SK-N-MC (cell line): ENCODE measurements around the gene LLGL2.
"Not testable (repeated sequence)": the region's sequence is repeated elsewhere in the genome, so short reads cannot be mapped to it uniquely, and the experiment has no call there.

Source experiments
- DNase-seq: peaks from one replicate; pipeline ENCODE4 v3.0.0-alpha.2; 2011; ENCODE audit warnings: low read depth, low spot score
- H3K27ac ChIP-seq: fragments of 200-600 bp; sonication (generic); 2 replicates; pipeline ENCODE4 v1.5.1; 2016; ENCODE audit warnings: mixed run types
- H3K36me3 ChIP-seq: fragments of 200-600 bp; sonication (generic); 2 replicates; pipeline ENCODE4 v1.6.1; 2017; ENCODE audit warnings: antibody characterized with exemption, low read length, mixed read lengths; ENCODE audit not compliant: insufficient read depth
- H3K4me3 ChIP-seq: fragments of 200-600 bp; sonication (generic); 2 replicates; pipeline ENCODE4 v1.5.1; 2016
- H3K9ac ChIP-seq: fragments of 200-600 bp; sonication (generic); 2 replicates; pipeline ENCODE4 v1.8.0; 2017; ENCODE audit warnings: mixed run types, mixed read lengths; ENCODE audit not compliant: insufficient read length
- H3K9me3 ChIP-seq: fragments of 200-600 bp; sonication (generic); 2 replicates; pipeline ENCODE4 v1.6.1; 2017; ENCODE audit warnings: low read depth, mild to moderate bottlenecking, antibody characterized with exemption, low read length, moderate library complexity, mixed read lengths
- EZH2 ChIP-seq: fragments of 200-600 bp; sonication (generic); IDR thresholded peaks from one replicate; pipeline ENCODE4 v1.6.1; 2017; ENCODE audit warnings: antibody characterized with exemption
- FOXP2 ChIP-seq: optimal IDR thresholded peaks from 2 replicates; pipeline ENCODE3; 2011; ENCODE audit warnings: mild to moderate bottlenecking, moderate library complexity; ENCODE audit not compliant: insufficient read depth; ENCODE audit errors: extremely low read length, control extremely low read depth
- POLR2AphosphoS5 ChIP-seq: IDR thresholded peaks from 2 replicates; pipeline ENCODE4 v1.6.1; 2012; ENCODE audit warnings: mild to moderate bottlenecking, low read depth, low read length, borderline replicate concordance

LLGL2 gene, protein sequence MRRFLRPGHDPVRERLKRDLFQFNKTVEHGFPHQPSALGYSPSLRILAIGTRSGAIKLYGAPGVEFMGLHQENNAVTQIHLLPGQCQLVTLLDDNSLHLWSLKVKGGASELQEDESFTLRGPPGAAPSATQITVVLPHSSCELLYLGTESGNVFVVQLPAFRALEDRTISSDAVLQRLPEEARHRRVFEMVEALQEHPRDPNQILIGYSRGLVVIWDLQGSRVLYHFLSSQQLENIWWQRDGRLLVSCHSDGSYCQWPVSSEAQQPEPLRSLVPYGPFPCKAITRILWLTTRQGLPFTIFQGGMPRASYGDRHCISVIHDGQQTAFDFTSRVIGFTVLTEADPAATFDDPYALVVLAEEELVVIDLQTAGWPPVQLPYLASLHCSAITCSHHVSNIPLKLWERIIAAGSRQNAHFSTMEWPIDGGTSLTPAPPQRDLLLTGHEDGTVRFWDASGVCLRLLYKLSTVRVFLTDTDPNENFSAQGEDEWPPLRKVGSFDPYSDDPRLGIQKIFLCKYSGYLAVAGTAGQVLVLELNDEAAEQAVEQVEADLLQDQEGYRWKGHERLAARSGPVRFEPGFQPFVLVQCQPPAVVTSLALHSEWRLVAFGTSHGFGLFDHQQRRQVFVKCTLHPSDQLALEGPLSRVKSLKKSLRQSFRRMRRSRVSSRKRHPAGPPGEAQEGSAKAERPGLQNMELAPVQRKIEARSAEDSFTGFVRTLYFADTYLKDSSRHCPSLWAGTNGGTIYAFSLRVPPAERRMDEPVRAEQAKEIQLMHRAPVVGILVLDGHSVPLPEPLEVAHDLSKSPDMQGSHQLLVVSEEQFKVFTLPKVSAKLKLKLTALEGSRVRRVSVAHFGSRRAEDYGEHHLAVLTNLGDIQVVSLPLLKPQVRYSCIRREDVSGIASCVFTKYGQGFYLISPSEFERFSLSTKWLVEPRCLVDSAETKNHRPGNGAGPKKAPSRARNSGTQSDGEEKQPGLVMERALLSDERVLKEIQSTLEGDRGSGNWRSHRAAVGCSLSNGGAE

DNA sequence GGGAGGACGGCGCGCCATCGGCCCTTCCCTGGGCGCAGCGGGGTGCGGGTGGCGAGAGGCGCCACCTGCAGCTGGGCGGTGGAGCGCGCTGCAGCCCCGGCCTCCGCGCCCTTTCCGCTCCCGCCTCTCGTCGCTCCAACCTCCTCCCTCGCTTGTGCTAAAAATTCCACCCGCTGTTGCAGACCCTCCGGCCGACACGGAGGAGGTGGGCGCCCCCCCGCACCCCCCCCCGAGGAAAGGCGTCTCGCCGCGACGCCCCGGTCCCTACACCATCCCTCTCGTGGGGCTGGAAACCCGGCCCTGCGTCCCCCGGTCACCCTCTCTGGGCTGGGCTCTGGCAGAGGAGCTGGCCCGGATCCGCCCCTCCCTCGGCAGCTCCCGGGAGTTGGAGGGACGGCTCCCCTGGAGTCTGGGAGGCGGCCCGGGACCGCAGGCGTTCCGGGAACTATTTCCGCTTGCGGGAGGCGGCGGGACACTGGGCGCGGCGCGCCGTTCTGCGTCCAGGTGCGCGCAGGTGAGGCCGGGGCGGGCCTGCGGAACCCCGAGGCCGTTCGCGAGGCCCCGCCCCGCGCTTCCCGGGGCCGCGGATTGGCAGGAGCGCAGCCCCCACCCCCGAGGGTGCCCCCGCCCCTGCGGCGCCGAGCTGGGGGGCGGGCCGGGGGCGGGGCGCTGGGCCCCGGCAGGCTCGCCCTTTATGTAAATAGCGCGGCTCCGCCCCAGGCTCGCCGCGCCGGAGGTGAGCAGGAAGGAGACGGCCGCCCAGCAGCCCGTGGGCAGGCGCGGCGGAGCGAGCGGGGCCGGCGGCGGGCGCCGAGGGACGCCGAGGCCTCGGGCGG lies at the start of gene LLGL2:
LLGL2 (plus strand) TSS at position 728 of the 836 bp plus-strand sequence. CDS start 17,730 bp downstream, outside the sequence.
- no peak for DNase-seq
- Histone ChIP-seq H3K27ac (no peak within 1 kb of the TSS), H3K9ac (no peak within 1 kb of the TSS), H3K9me3 (no peaks in the 10 kb centered on the region), H3K4me3 (peak within 1 kb of the TSS; percentile 93), H3K36me3 (no peaks in the 10 kb centered on the region)
- TF ChIP-seq EZH2 (no peak), POLR2AphosphoS5 (no peak), FOXP2 (no peak)

DNA sequence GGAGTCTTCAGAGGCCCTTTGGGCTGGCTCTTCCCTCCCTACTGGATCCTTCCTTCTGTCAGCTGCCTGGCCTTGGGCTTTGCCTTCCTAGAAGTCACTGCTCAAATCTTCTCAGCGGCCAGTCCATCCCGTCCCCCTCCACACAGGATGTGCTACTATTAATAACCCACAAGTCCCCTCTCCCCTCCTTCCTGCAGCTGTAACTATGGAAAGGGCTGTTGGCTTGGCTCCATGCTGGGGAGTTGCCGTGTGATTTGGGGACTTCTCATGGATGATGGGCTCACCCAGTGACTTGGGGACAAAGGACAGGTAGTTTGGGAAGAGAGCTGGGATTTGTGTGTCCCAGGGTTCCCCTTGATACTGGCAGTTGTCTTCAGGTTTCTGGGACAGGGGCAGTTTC lies 49.6 kb upstream of the LLGL2 start:
- Histone ChIP-seq H3K36me3 (peaks cover 16% of the 10 kb centered on the region; the same call in 1 of the 2 replicates), H3K9me3 (no peaks in the 10 kb centered on the region), H3K9ac (no peak overlapping the region), H3K4me3 (no peak overlapping the region), H3K27ac (no peak overlapping the region)
- no peak for DNase-seq
- no peak for TF ChIP-seq POLR2AphosphoS5
- TF ChIP-seq EZH2 = no peak
- no peak for TF ChIP-seq FOXP2

DNA sequence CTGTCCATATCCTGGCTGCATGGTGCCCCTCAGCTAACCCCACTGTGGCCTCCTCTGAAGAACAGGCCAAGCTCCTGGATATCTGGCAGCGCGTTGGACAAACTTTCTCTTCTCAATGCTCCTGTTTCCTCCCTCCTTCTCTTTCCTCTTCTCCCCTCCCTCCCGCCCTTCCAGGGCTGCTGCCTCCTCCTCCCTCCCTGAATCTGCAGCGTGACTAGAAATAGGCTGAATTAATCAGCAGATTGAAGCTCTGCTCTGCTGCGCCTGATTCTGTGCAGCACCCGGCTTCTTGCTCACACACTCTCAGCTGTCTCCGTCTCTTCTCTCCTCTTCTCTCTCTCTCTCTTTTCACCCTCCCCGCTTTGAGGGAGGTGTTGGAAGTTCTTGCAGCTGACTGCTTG lies 49.2 kb upstream of the LLGL2 start:
- peaks cover 16% of the 10 kb centered on the region; the same call in 1 of the 2 replicates for H3K36me3 ChIP-seq
- TF ChIP-seq POLR2AphosphoS5 (no peak), EZH2 (no peak), FOXP2 (no peak)
- no peak for DNase-seq
- H3K27ac ChIP-seq = no peak overlapping the region
- no peak overlapping the region for H3K4me3 ChIP-seq
- H3K9ac ChIP-seq = no peak overlapping the region
- H3K9me3 ChIP-seq = no peaks in the 10 kb centered on the region

DNA sequence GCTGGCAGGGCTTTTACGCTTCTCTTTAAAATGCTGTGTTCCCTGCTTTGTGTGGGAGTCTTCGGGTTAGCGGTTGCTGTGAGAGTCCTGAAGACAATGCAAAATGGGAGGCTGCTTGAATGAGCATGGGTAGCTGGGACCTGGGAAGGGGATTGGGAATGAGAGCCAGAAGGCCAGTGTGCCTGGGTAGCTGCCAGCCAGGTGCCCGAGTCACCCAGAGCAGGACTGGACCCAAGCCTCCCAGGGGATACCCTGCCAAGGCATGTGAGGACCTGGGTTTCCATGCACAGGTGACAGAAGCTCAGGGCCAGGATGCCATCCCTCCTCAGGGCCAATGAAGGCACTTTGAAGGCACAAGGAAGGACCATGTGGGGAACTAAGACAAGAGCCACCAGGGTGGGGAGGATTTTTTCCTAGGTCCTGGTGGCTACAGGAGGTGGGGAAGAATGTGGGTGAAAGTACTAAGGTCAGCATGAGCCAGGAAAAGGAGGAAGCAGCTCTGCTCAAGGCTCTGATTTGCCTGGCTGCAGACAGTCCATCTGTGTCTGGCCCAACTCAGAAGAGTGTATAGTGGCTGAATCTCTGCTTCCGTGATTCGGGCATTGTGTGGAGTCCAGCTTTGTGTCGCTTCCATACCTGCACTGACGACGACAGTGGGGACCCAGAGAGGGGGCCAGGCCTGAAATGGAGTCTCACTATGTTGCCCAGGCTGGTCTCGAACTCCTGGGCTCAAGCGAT lies 48.6 kb upstream of the LLGL2 start:
- Histone ChIP-seq H3K36me3 (peaks cover 15% of the 10 kb centered on the region; the same call in 1 of the 2 replicates), H3K4me3 (no peak overlapping the region), H3K9me3 (no peaks in the 10 kb centered on the region), H3K9ac (no peak overlapping the region), H3K27ac (no peak overlapping the region)
- no peak for DNase-seq
- TF ChIP-seq EZH2 (no peak), FOXP2 (no peak), POLR2AphosphoS5 (no peak)

DNA sequence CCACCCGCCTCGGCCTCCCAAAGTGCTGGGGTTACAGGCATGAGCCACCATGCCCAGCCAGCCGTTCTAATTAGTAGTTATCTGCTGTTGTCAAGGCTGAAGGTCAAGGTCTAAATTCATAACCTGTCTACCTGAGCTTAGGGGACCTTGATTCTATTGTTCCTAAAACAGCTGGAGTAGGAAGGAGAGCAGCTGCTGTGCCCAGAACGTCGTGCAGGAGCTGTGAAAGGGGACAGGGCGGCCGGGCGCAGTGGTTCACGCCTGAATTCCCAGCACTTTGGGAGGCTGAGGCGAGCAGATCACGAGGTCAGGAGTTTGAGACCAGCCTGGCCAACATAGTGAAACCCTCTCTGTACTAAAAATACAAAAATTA lies 48.0 kb upstream of the LLGL2 start:
- H3K27ac ChIP-seq, H3K9me3 ChIP-seq, DNase-seq, H3K9ac ChIP-seq, H3K4me3 ChIP-seq, H3K36me3 ChIP-seq: not testable (repeated sequence)

DNA sequence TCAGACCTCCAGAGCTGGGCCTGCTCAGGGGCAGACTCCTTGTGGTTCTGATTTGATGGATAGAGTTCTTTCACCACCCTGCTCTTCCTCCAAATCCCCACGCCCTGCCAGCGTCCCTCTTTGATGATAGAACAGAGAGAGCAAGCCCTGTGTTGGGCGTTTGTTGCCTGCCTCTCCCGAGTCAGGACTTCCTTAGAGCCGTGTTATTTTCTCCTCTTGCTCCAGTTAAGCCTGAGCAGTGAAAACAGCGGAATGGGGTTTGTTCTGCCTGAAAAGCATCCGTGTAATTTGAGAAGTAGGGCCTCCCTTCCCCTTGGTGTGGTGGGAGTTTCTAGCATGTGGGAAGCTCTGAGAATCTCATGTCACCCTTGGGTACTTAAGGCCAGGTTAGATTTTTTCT lies 47.0 kb upstream of the LLGL2 start:
- no peak for DNase-seq
- H3K36me3 ChIP-seq = no peaks in the 10 kb centered on the region; the same call in 1 of the 2 replicates
- H3K27ac ChIP-seq = 0 out of 2 replicates have a peak overlapping the region, but pooled peaks have one; percentile 19
- no peaks in the 10 kb centered on the region for H3K9me3 ChIP-seq
- TF ChIP-seq POLR2AphosphoS5 = no peak
- TF ChIP-seq EZH2 = no peak
- no peak for TF ChIP-seq FOXP2
- no peak overlapping the region for H3K4me3 ChIP-seq
- H3K9ac ChIP-seq = no peak overlapping the region

DNA sequence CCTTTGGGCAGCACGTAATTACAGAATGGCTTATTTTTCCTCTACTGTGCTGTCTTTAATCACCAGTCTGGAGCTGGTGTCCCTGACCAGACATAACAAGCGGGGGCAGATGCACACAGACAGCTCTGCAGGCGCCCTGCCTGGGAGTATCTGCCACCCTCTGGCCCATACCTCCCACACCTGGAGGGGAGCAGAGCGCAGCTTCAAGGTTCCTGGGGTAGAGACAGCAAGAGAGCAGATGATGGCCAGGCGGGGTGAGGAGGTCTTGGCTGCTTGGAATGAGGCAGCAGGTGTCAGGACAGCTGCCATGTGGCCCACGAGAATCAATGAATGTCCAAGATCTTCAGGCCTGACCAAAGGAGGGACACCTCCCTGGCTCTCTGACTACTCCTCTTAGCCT lies 45.2 kb upstream of the LLGL2 start:
- no peak for TF ChIP-seq FOXP2
- TF ChIP-seq POLR2AphosphoS5 = no peak
- TF ChIP-seq EZH2 = no peak
- Histone ChIP-seq H3K27ac (no peak overlapping the region), H3K9ac (no peak overlapping the region), H3K9me3 (no peaks in the 10 kb centered on the region), H3K4me3 (no peak overlapping the region), H3K36me3 (no peaks in the 10 kb centered on the region)
- DNase-seq = no peak
